ENCODE results near the gene NAP1L4.
"Not testable (repeated sequence)": the region's sequence is repeated elsewhere in the genome, so short reads cannot be mapped to it uniquely, and the experiment has no call there.

GRCh38 chr11:2938458-2939418 lies 53.4 kb downstream of the NAP1L4 start:
- TF ChIP-seq POLR2AphosphoS5, TAF1 (IDR thresholded peaks at IDR 0.05; ENCODE audit: low read depth, low read length): not testable (repeated sequence)
